Activated CD4-positive, alpha-beta memory T cell treated with anti-CD3 and anti-CD28 coated beads for 36 hours (primary cell): ENCODE data around the gene ENOX1. TPM values are rescaled to one million over a fixed set of nuclear protein-coding genes. Genes with fewer than 3 reads are reported as not detected.

ENCODE experiments used
- CTCF ChIA-PET: fragments of 350-600 bp; sonication (Branson Sonifier 250); formaldehyde crosslinking; loops from one replicate; lab custom pipeline; 2021; ENCODE audit warnings: antibody characterized with exemption, inconsistent platforms; lab: Charles Lee
- POLR2A ChIA-PET: fragments of 350-600 bp; sonication (Branson Sonifier 250); formaldehyde crosslinking; loops from one replicate; lab custom pipeline; 2021; ENCODE audit warnings: antibody characterized with exemption; lab: Charles Lee
- DNase-seq: peaks from one replicate; pipeline ENCODE4 v3.0.0-alpha.2; 2020
- H3K27ac Mint-ChIP-seq: one replicate; pipeline ENCODE4 v1.8.0; 2021; ENCODE audit warnings: mixed read lengths
- H3K27me3 Mint-ChIP-seq: one replicate; pipeline ENCODE4 v1.8.0; 2021; ENCODE audit warnings: mixed read lengths
- H3K36me3 Mint-ChIP-seq: one replicate; pipeline ENCODE4 v1.8.0; 2021; ENCODE audit warnings: mixed read lengths
- H3K4me1 Mint-ChIP-seq: one replicate; pipeline ENCODE4 v1.8.0; 2021; ENCODE audit warnings: low read depth, mixed read lengths
- H3K4me3 Mint-ChIP-seq: one replicate; pipeline ENCODE4 v1.8.0; 2021; ENCODE audit warnings: mild to moderate bottlenecking, mixed read lengths
- H3K9me3 Mint-ChIP-seq: one replicate; pipeline ENCODE4 v1.8.0; 2021; ENCODE audit warnings: mixed read lengths
- intact Hi-C: fragments of 100-400 bp; cut with micrococcal nuclease; formaldehyde crosslinking; loops from one replicate; pipeline ENCODE4 v1.15.1; 2023
- total RNA-seq, 2 experiments: library from RNA; stranded (reverse); gene quantifications; one replicate each; pipeline ENCODE4 v1.2.3, GENCODE V29; 2021

ENOX1 gene
- total RNA-seq, 2 experiments from 2014 or later = 0.44 to 0.45 TPM

DNA sequence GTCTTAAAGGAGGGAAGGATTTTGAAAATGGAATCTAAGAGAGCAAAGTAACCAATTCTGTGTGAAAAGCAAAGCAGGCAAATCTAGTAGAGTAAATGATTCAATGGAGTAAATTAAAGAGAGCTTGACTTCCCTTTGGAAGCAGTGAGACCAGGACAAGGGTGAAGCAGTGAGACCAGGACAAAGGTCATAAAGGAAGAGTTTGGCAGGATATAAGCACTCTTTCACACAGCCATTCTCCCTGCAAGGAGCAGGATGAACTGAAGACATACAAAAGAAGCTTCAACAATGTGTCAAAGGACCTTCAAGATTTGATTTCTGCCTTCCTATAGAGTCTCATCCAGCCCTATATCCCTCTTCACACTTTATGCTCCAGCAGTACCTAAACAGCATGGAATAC lies 123.8 kb downstream of the ENOX1 start:
- POLR2A ChIA-PET = no interaction called here
- Mint-ChIP-seq H3K27ac (no peak overlapping the region), H3K4me3 (no peak overlapping the region), H3K27me3 (peaks cover 7% of the 10 kb centered on the region), H3K36me3 (no peaks in the 10 kb centered on the region), H3K4me1 (peaks cover 10% of the 10 kb centered on the region), H3K9me3 (no peaks in the 10 kb centered on the region)
- intact Hi-C loops = loop anchor here (10.0 kb wide), 1 partner anchor 122 kb away; the partner anchor contains the start of gene ENOX1
- no peak for DNase-seq
- CTCF ChIA-PET = no interaction called here

DNA sequence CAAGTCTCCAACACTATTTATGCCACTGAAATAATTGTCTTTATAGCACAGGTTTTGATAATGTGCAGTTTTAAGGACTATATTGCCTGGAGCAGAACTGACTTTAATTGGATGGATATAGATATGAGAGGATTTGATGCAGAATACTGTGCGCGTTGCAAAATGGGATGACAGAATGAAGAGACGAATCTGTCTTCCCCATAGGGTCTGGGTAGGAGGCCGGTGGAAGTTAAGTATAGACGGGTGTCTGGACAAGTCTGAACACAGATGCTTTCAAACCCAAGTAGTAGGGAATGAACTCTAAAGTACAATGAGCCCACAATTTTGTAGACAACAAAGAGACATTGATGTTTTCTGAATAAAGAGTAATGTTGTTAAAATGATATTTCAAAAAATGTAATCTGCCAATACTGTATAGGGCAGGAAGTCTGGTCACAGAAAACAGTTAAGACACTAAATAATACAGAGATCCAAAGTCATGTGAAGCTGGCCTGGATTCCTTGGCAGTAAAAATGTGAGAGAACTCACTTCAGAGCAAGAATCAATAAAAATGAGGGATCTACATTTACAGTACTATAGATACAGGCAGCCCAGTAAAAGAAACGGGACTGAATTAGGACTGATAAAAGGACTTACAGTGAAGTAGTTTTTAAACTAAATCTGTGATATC lies 125.5 kb downstream of the ENOX1 start:
- H3K4me3 Mint-ChIP-seq = no peak overlapping the region
- intact Hi-C loops = loop anchor here (10.0 kb wide), 1 partner anchor 124 kb away; the partner anchor contains the start of gene ENOX1
- no peak overlapping the region for H3K27ac Mint-ChIP-seq
- no peak for DNase-seq
- peaks cover 7% of the 10 kb centered on the region for H3K27me3 Mint-ChIP-seq
- CTCF ChIA-PET = no interaction called here
- peaks cover 10% of the 10 kb centered on the region for H3K4me1 Mint-ChIP-seq
- POLR2A ChIA-PET = no interaction called here
- H3K36me3 Mint-ChIP-seq = no peaks in the 10 kb centered on the region
- H3K9me3 Mint-ChIP-seq = no peaks in the 10 kb centered on the region

DNA sequence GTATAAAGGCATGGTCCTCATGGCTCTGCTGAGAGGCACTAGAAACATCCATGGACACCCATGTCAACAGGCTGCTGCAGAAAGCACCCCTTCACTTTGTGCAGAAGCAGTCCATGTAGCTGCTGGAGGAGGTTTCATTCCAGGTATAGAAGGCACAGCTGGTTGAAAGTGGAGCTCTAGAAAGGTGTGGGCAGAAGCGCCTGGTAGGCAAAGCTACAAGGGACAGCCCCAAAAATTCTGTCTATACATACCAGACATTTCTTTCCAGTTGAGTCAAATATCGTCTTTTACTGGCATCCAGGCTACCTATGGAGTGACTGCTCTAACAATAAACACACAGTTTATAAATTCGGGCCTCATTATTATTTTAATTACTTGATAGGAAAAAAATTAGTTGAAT lies 129.3 kb downstream of the ENOX1 start:
- POLR2A ChIA-PET = no interaction called here
- CTCF ChIA-PET = no interaction called here
- intact Hi-C loops = no loop called here
- Mint-ChIP-seq H3K27ac (no peak overlapping the region), H3K4me3 (no peak overlapping the region), H3K9me3 (no peaks in the 10 kb centered on the region), H3K27me3 (peaks cover 7% of the 10 kb centered on the region), H3K4me1 (no peaks in the 10 kb centered on the region), H3K36me3 (no peaks in the 10 kb centered on the region)
- peak; percentile 20 for DNase-seq

DNA sequence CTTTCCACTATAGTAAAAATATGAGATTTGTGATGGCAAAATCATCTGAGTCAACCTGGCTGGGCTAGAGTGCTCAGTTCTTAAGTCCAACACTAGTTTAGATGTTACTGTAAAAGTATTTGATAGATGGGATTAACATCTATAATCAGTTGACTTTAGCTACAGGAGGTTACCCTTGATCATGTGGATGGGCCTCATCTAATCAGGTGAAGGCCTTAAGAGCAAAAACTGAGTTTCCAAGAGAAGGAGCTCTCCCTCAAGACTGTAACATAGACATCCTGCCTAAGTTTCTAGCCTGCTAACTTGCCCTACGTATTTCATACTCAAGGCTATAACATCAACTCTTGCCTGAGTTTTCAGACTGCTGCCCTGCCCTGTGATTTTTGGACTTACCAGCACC lies 132.8 kb downstream of the ENOX1 start:
- intact Hi-C loops = no loop called here
- Mint-ChIP-seq H3K27me3 (peaks cover 4% of the 10 kb centered on the region), H3K4me3 (no peak overlapping the region), H3K36me3 (no peaks in the 10 kb centered on the region), H3K9me3 (no peaks in the 10 kb centered on the region), H3K27ac (no peak overlapping the region), H3K4me1 (no peaks in the 10 kb centered on the region)
- POLR2A ChIA-PET = no interaction called here
- CTCF ChIA-PET = no interaction called here
- no peak for DNase-seq

DNA sequence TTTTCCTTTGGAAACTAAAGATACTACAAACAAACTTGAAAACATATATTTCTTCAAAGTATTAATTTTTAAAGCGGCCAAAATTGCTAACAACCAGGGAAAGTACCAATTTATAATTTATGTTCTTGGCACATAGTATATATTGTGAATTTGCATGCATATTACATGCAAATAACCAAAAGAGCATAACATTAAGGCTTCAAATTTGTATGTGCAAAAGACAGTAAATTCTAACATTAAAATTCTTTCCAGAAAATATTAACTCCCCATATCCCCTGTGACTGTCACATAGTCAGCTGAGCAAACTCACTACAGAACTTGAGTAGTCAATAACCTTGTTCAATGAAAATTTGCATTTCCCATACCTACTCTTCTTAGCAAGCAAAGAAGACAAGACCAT lies 133.4 kb downstream of the ENOX1 start:
- intact Hi-C loops = no loop called here
- H3K36me3 Mint-ChIP-seq = no peaks in the 10 kb centered on the region

DNA sequence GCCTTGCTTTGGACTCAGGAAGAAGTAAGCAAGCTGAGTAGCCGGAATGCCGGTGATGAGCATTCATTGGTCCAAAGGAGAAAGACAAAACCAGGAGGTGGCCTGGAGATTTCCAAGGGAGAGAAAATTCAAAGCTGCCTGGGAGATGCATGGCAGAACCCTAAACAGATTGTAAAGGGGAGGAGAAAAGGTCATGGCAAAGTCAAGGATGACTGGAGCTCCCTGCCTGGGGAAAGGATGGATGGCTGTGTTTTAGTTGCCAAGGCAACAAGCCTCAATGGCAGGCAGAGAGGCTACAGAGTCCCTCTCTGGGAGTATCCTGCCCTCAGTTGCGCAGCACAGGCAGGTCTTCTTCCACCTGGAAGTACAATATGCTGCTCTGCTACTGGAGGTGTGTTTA lies 134.0 kb downstream of the ENOX1 start:
- CTCF ChIA-PET = no interaction called here
- intact Hi-C loops = no loop called here
- Mint-ChIP-seq H3K4me1 (no peaks in the 10 kb centered on the region), H3K27ac (no peak overlapping the region), H3K4me3 (no peak overlapping the region), H3K36me3 (no peaks in the 10 kb centered on the region), H3K27me3 (no peaks in the 10 kb centered on the region), H3K9me3 (no peaks in the 10 kb centered on the region)
- POLR2A ChIA-PET = no interaction called here
- no peak for DNase-seq

More for the DNA sequence above, 133.4 kb downstream of the ENOX1 start:
- POLR2A ChIA-PET = no interaction called here
- no peak for DNase-seq
- Mint-ChIP-seq H3K27ac (no peak overlapping the region), H3K9me3 (no peaks in the 10 kb centered on the region), H3K4me3 (no peak overlapping the region), H3K4me1 (no peaks in the 10 kb centered on the region), H3K27me3 (peaks cover under 1% of the 10 kb centered on the region)
- CTCF ChIA-PET = no interaction called here

DNA sequence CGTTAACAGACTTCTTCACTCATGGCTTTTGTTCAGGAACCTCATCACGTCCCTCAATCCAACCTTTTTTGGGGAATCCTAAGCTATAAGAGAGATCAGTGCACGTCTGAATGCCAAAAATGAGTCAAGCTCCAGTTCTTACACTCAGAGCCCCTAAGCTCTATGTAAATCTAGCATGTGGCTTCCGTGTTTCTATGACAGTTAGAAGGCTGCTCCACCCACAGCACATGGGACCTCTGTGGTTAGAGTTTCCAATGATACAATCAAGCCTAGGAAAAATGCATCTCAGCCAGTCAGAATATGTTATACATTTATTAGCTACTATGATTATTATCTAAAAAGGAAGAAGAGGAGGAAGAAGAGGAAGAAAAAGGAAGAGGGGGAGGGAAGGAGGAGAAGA lies 135.9 kb downstream of the ENOX1 start:
- intact Hi-C loops = no loop called here
- POLR2A ChIA-PET = no interaction called here
- CTCF ChIA-PET = no interaction called here
- no peak overlapping the region for H3K27ac Mint-ChIP-seq
- no peaks in the 10 kb centered on the region for H3K36me3 Mint-ChIP-seq
- no peaks in the 10 kb centered on the region for H3K4me1 Mint-ChIP-seq
- H3K27me3 Mint-ChIP-seq = peaks cover 4% of the 10 kb centered on the region
- DNase-seq = no peak
- no peaks in the 10 kb centered on the region for H3K9me3 Mint-ChIP-seq
- H3K4me3 Mint-ChIP-seq = no peak overlapping the region

DNA sequence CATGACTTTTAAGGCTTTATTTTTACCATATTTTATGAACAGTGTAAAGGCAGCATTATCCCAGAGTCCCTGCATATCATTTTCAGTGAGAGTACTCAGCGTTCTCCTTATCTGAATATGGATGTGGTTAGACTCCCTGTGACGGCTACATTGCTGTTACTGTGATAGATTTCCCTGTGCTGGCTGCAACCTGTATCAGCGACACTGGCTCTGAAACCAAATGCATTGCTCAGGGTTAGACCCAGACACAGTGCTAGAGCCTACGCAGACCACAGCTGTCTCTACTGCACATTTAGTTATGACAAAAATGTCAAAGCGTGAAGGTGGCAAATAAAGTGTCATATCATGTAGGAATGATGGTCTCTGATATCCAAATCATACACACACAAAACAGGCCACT lies 138.0 kb downstream of the ENOX1 start:
- ChIA-PET CTCF (no interaction called here), POLR2A (no interaction called here)
- H3K9me3 Mint-ChIP-seq = no peaks in the 10 kb centered on the region
- H3K4me1 Mint-ChIP-seq = no peaks in the 10 kb centered on the region
- H3K36me3 Mint-ChIP-seq = no peaks in the 10 kb centered on the region
- no peak overlapping the region for H3K27ac Mint-ChIP-seq
- DNase-seq = no peak
- H3K4me3 Mint-ChIP-seq = no peak overlapping the region
- H3K27me3 Mint-ChIP-seq = peaks cover 4% of the 10 kb centered on the region
- intact Hi-C loops = no loop called here

DNA sequence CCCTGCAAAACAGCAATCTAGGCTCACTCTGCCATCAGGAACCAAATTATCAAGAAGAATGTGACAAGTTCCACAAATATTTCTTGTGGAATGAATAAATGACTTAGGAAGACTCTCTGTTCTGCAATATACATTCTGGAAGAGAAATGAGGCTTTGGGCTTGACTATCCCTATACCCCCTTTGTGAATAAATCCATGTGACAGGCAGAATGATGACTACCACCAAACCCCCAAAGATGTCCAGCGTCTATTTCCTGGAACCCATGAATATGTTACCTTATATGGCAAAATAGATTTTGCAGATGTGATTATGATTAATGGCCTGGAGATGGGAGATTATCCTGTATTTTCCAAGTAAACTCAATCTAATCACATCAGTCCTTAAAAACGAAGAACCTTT lies 139.3 kb downstream of the ENOX1 start:
- Mint-ChIP-seq H3K4me3 (no peak overlapping the region), H3K9me3 (no peaks in the 10 kb centered on the region), H3K36me3 (no peaks in the 10 kb centered on the region), H3K4me1 (no peaks in the 10 kb centered on the region), H3K27me3 (peaks cover 4% of the 10 kb centered on the region), H3K27ac (no peak overlapping the region)
- intact Hi-C loops = no loop called here
- CTCF ChIA-PET = no interaction called here
- no peak for DNase-seq
- POLR2A ChIA-PET = no interaction called here

DNA sequence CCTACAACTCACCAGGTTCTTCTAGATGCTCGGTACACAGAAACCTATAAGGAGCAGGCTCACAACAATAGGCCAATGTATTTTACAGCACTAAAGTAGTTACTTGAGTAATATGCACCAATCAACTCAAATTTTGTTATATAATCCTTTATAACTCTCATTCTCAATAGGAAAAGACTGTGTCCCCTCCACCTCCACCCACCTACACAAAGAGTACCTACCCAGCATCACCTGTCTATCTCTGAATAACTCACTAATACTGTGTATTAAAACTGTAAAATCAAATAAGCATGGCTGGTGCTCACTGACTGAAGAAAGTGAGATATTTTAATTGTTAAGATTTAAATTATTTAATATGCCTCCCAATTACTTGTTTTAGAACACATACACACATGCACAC lies 146.3 kb downstream of the ENOX1 start:
- no peaks in the 10 kb centered on the region for H3K36me3 Mint-ChIP-seq
- intact Hi-C loops = no loop called here
- no peaks in the 10 kb centered on the region for H3K4me1 Mint-ChIP-seq
- H3K27ac Mint-ChIP-seq = no peak overlapping the region
- ChIA-PET CTCF (no interaction called here), POLR2A (no interaction called here)
- H3K27me3 Mint-ChIP-seq = no peaks in the 10 kb centered on the region
- no peak for DNase-seq
- H3K9me3 Mint-ChIP-seq = no peaks in the 10 kb centered on the region
- no peak overlapping the region for H3K4me3 Mint-ChIP-seq

DNA sequence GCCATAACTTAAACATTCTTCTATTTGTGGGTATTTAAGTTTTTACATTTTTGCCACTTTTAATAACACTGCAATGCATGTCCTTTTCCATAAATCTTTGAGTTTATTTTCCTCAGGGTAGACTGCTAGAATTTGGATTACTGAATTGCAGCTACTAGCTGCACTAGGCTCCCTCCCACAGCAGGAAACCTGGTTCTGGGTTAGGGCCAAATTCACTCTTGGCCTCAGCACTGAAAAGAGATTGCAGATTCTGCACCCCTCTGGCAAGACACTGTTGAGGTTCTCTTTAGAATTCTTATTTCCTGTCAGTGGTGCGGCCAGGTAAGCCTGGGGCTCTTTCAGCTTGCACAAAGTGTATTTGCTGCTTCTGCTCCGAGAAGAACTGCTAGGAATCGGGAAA lies 155.7 kb downstream of the ENOX1 start:
- Mint-ChIP-seq H3K36me3 (no peaks in the 10 kb centered on the region), H3K4me1 (no peaks in the 10 kb centered on the region), H3K4me3 (no peak overlapping the region), H3K27me3 (peaks cover 14% of the 10 kb centered on the region), H3K27ac (no peak overlapping the region), H3K9me3 (no peaks in the 10 kb centered on the region)
- intact Hi-C loops = no loop called here
- POLR2A ChIA-PET = no interaction called here
- CTCF ChIA-PET = no interaction called here
- no peak for DNase-seq

DNA sequence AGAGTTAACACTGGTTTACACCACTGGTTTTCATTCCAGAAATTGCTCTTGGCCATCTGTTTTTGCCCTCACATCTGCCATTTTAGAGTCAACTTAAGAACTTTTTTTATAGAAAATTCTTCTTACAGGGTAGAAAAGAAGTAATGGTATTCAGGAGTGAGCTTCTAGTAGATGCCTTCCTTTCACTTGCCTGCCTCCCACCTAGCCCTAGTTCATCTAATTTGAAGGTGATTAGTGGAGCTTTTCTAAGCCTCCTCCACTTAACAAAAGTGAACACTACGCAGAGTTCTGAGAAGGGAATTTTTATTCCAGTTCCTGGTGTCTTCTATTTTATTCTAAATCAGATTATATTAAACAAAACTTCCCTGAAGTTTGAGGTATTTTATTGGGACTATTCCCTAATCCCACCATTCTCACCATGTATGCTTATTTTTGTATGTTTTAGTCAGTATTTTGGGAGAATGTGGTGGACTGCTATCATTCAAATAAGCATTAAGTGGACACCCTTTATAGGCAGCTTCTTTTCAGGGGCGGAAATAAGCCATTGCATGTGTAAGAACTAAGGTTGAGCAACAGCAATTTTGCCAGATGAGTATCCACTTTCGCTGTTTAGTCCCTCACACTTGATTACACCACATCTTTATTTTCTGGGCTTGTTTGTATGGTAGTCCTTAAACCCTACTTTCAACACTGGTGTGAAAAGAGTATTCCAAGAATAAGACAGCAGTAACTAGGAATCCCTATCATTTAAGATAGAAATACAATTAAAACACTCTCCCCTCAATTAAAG lies 156.9 kb downstream of the ENOX1 start:
- CTCF ChIA-PET = interaction anchor here (0.6 kb wide), 1 partner anchor 540 kb away, joined by 3 read pairs; no protein-coding TSS in a partner anchor
- intact Hi-C loops = no loop called here
- no peak for DNase-seq
- Mint-ChIP-seq H3K27me3 (peaks cover 13% of the 10 kb centered on the region), H3K4me3 (no peak overlapping the region), H3K27ac (no peak overlapping the region), H3K9me3 (no peaks in the 10 kb centered on the region), H3K4me1 (no peaks in the 10 kb centered on the region), H3K36me3 (no peaks in the 10 kb centered on the region)
- POLR2A ChIA-PET = no interaction called here

DNA sequence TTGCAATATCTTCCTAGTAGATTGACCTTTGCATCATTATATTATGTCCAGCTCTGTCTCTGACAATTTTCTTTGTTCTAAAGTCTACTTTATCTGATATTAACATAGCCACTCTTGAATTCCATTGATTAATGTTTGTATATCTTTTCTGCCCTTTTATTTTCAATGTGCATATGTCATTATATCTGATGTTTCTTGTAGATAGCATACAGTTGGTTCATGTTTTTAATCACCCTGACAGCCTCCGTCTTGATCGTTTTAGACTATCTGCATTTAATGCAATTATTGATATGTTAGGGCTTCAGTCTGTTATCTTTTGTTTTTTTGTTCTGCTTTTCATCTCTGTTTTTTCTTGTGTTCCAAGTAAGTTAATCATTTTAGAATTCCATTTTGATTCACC lies 159.8 kb downstream of the ENOX1 start:
- Mint-ChIP-seq H3K36me3 (no peaks in the 10 kb centered on the region), H3K4me1 (no peaks in the 10 kb centered on the region), H3K27me3 (peaks cover 8% of the 10 kb centered on the region), H3K9me3 (peaks cover 1% of the 10 kb centered on the region), H3K4me3 (no peak overlapping the region), H3K27ac (no peak overlapping the region)
- intact Hi-C loops = no loop called here
- no peak for DNase-seq
- ChIA-PET CTCF (no interaction called here), POLR2A (no interaction called here)
